GM19452 (cell line): ENCODE results near the gene TMEM53.

Source experiments
- ATAC-seq: cut with Tn5 transposase; IDR thresholded peaks from one replicate; pipeline ENCODE4 v1.9.1; 2021; ENCODE audit not compliant: unreplicated experiment

The TMEM53 gene

GRCh38 chr1:44631647-44632539, 42.4 kb downstream of the TMEM53 start:
- ATAC-seq = peak; percentile 64

- ATAC-seq = no peak
Observed at GRCh38 chr1:44631333-44631646, 43.0 kb downstream of the TMEM53 start.

GRCh38 chr1:44630116-44630515, 44.2 kb downstream of the TMEM53 start:
- no peak for ATAC-seq

DNA sequence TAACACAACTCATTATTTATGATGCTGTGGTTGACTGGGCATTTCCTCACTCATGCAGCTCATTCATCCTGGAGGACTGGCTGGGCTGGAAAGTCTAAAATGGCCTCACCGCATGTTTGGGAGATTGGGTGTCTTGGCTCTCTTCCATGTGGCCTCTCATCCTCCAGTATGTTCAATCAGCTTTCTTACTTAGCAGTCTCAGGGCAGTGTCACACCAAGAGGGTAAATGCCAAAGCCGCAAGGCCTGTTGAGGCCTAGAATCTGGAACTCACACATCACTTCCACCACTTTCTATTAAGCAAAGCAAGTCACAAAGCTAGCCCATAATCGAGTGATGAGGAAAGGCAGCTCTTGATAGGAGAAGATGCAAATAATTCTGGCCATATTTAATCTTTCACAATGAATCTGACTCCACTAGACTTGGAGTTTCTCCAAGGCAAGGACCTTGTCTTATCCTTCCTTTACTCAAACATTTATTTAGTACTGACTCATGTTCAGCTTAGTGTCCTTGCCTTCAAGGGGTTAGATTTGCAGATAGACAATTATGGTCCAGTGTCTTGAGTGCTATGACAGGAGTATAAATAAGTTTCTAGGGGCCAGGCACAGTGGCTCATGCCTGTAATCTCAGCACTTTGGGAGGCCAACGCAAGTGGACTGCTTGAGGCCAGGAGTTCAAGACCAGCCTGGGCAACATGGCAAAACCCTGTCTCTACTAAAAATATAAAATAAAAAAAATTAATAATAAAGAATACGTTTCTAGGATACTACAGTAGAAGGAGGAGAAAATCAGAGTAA, 45.1 kb downstream of the TMEM53 start:
- no peak for ATAC-seq

GRCh38 chr1:44625348-44625747, 48.9 kb downstream of the TMEM53 start:
- ATAC-seq = no peak

- ATAC-seq = no peak
Observed at GRCh38 chr1:44624268-44624901, 49.9 kb downstream of the TMEM53 start.

GRCh38 chr1:44621841-44622286, 52.4 kb downstream of the TMEM53 start:
- ATAC-seq = no peak

GRCh38 chr1:44620072-44620471, 54.2 kb downstream of the TMEM53 start:
- ATAC-seq = no peak

- ATAC-seq = no peak
Observed at GRCh38 chr1:44619261-44619900, 54.9 kb downstream of the TMEM53 start.

- no peak for ATAC-seq
Observed at GRCh38 chr1:44617703-44618029, 56.6 kb downstream of the TMEM53 start.

GRCh38 chr1:44616991-44617702, 57.1 kb downstream of the TMEM53 start:
- no peak for ATAC-seq

DNA sequence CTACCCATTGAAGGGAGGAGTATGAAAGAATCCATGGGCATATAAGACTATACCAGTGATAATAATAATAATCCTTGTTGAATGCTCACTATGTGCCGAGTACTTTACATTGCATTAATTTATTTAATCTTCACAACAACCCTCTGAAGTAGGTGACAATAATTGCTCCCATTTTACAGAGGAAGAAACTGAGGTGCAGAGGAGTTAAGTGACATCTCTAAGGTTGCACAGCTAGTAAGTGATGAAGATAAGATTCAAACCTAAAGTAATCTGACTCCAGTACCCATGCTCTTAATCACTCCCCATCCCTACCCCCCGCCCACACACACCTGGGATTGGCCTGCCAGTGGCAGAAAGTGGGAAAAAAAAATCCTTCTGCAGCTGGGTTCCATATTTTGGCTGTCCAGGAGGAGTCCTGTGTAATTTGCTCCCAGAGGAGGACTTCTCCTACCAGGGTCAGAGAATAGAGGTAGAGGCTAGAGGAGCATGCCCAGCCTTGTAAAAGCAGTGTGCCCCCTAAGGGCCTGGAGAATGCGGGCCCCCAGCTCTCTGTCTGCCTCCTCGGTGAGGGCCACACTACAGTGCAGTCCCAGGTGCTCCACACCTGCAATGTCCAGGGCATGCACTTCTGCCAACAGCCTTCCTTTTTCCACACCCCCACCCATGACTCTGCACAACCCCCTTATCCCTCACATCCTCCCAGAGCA, 57.8 kb downstream of the TMEM53 start:
- ATAC-seq = no peak

GRCh38 chr1:44613941-44614340, 60.3 kb downstream of the TMEM53 start:
- ATAC-seq = no peak

GRCh38 chr1:44611866-44612265, 62.4 kb downstream of the TMEM53 start:
- no peak for ATAC-seq

- no peak for ATAC-seq
Observed at GRCh38 chr1:44611419-44611818, 62.9 kb downstream of the TMEM53 start.

DNA sequence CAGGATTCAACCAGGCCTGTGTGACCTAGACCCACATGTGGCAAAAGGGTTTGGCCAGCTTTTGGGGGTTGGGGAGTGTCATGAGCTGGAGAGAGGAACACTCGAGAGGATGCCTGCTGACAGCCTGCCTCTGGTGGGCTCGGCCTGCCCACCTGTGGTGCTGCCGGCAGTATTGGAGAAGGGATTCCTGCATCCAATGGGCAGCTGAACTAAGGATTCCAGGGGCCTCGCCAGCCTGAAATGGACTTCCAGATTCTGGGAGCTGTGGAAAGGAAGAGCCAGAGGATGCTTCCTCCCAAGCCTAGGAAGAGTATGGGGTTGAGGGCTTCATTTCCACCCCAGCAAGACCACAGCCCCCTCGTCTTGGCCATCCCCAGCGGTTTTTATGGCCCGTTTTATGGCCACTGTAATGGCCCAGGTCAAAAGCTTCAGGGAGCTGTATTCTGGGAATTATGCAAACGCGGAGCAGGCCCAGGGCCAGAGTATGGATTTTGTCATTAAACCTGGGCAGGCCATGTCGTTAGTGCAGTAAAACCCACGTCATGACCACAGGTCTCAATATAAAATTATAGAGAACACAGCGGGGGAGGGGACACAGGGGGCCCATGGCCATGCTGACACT, 63.6 kb downstream of the TMEM53 start:
- ATAC-seq = no peak

GRCh38 chr1:44609768-44610526, 64.3 kb downstream of the TMEM53 start:
- no peak for ATAC-seq

- ATAC-seq = no peak
Observed at GRCh38 chr1:44609412-44609767, 64.9 kb downstream of the TMEM53 start.

- ATAC-seq = no peak
Observed at GRCh38 chr1:44608141-44608540, 66.1 kb downstream of the TMEM53 start.
